ENCODE results near the gene RNASE8.

DNA sequence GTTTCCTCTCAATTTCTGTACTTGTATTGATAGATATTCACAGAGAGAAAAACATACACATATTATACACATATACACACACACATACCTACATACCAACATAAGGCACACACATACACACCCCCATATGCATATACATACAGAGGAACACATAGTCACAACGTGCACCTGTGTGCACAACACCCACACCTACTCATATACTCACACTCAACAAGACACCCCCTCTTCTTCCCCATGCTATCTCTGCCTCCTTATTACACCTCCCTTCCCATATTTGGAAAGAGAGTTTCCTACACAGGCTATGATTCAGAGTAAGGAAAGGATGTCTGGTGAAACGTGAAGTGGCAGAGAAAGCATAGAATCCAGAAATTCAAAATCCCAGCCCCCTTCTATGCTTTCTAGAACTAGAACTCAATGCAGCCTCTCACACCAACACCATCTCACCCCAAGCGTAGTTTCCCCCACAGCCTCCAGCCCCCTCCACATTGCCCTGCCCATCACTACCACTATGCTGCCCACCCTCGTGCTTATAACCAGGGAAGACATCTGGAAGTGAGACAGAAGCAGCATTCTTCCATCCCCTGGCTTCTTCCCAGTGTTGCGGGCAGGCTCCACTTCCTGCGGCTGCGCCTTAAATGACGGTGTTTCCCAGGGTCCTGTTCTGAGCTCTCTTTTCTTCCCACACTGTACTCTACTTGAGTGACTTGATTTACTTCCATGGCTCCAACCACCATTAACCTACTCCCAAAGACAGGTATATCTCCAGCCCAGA, 2.4 kb downstream of the RNASE8 start:
- TF ChIP-seq, protein P1, sequence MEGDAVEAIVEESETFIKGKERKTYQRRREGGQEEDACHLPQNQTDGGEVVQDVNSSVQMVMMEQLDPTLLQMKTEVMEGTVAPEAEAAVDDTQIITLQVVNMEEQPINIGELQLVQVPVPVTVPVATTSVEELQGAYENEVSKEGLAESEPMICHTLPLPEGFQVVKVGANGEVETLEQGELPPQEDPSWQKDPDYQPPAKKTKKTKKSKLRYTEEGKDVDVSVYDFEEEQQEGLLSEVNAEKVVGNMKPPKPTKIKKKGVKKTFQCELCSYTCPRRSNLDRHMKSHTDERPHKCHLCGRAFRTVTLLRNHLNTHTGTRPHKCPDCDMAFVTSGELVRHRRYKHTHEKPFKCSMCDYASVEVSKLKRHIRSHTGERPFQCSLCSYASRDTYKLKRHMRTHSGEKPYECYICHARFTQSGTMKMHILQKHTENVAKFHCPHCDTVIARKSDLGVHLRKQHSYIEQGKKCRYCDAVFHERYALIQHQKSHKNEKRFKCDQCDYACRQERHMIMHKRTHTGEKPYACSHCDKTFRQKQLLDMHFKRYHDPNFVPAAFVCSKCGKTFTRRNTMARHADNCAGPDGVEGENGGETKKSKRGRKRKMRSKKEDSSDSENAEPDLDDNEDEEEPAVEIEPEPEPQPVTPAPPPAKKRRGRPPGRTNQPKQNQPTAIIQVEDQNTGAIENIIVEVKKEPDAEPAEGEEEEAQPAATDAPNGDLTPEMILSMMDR (conservative IDR thresholded peaks at IDR 0.05) = no peak
- no peak for TF ChIP-seq ZFX (IDR thresholded peaks at IDR 0.05)

Measured in C4-2B (cell line).